Measurements from ENCODE around the gene ACO2.

ACO2 gene

GRCh38 chr22:41573677-41574076, 104.8 kb downstream of the ACO2 start:
- no peak for DNase-seq

DNA sequence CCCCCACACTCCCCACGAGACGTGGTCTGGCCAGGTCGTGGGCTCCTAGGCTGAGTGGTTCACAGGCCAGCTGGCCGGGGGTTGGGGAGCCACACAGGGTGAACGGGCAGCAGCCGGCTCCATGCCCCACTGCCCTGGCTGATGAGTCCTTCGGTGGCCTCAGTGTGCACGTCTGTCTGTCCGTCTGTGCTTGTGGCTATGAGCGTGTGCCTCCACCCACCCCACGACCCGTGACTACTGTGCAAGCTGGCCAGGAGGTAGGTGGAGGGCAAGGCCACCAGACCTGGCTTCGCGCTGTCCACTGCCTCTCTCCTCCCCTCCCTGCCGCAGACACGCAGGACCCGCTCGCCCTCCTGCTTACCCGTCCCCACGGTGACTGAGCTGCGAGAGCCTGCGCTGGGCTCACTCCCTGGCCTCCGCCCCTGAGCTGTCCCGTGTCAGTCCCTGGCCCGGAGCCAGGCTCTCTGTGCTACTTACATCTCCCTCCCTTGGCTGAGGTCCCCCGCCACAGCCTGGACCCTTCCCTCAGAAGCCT, 106.0 kb downstream of the ACO2 start:
- peak; percentile 46 for DNase-seq

- DNase-seq = no peak
Measured at GRCh38 chr22:41575533-41575932, 106.6 kb downstream of the ACO2 start.

- DNase-seq = peak; percentile 90
Measured at GRCh38 chr22:41576877-41577276, 108.0 kb downstream of the ACO2 start.

GRCh38 chr22:41578114-41578513, 109.2 kb downstream of the ACO2 start:
- no peak for DNase-seq

All from hematopoietic multipotent progenitor cell treated with erythropoietin and hydrocortisone succinate and interleukin-3 and kit ligand, for 6 days (in vitro differentiated cells).